HepG2 (cell line): ENCODE measurements around the gene ACTR10. TPM values are rescaled to one million over a fixed set of nuclear protein-coding genes. Genes with fewer than 3 reads are reported as not detected.

Source experiments
- CREB1 ChIP-seq, 2 experiments: fragments of 450-650 bp in 1 of 2; IDR thresholded peaks; 2 replicates each; pipeline ENCODE4 v1.6.1; 2016 to 2017; ENCODE audit warnings: control low read depth in 1 of 2, mild to moderate bottlenecking in 1 of 2, missing compliant biosample characterization in 1 of 2, missing genetic modification characterization in 1 of 2
- FOXJ3 ChIP-seq: sonication (generic); formaldehyde crosslinking; IDR thresholded peaks from 2 replicates; pipeline ENCODE4 v1.4.0; 2020; ENCODE audit warnings: missing genetic modification reagents, mild to moderate bottlenecking, borderline replicate concordance
- GMEB1 ChIP-seq: sonication (generic); formaldehyde crosslinking; IDR thresholded peaks from 2 replicates; pipeline ENCODE4 v1.5.1; 2020; ENCODE audit warnings: missing genetic modification reagents, mild to moderate bottlenecking, borderline replicate concordance
- MAFF ChIP-seq: IDR thresholded peaks from 2 replicates; pipeline ENCODE4 v1.6.1; 2011; ENCODE audit warnings: low read depth, low read length, improper control_type of control experiment
- MXI1 ChIP-seq: IDR thresholded peaks from 3 replicates; pipeline ENCODE4 v1.6.1; 2012; ENCODE audit warnings: low read depth, low read length, inconsistent platforms, borderline replicate concordance
- SIN3A ChIP-seq: IDR thresholded peaks from 2 replicates; pipeline ENCODE4 v1.6.1; 2011; ENCODE audit warnings: low read depth, mild to moderate bottlenecking, control low read depth, low read length, borderline replicate concordance
- SMAD9 ChIP-seq: sonication (generic); formaldehyde crosslinking; IDR thresholded peaks from 2 replicates; pipeline ENCODE4 v1.5.1; 2020; ENCODE audit warnings: mild to moderate bottlenecking, missing genetic modification reagents
- SOX5 ChIP-seq: IDR thresholded peaks from 2 replicates; pipeline ENCODE4 v1.6.1; 2016; ENCODE audit warnings: borderline replicate concordance
- YEATS2 ChIP-seq: sonication (generic); formaldehyde crosslinking; IDR thresholded peaks from 2 replicates; pipeline ENCODE4 v1.4.0; 2020; ENCODE audit warnings: missing genetic modification reagents, borderline replicate concordance
- ZKSCAN1 ChIP-seq: fragments of 150-350 bp; IDR thresholded peaks from 2 replicates; pipeline ENCODE4 v1.6.1; 2014; ENCODE audit warnings: low read length
- ZNF264 ChIP-seq: sonication (generic); formaldehyde crosslinking; IDR thresholded peaks from 2 replicates; pipeline ENCODE4 v1.4.0; 2020; ENCODE audit warnings: missing genetic modification reagents
- ZNF326 ChIP-seq: sonication (generic); formaldehyde crosslinking; IDR thresholded peaks from 2 replicates; pipeline ENCODE4 v1.4.0; 2020; ENCODE audit warnings: missing genetic modification reagents, borderline replicate concordance
- ZNF549 ChIP-seq: sonication (generic); formaldehyde crosslinking; IDR thresholded peaks from 2 replicates; pipeline ENCODE4 v1.5.0; 2020; ENCODE audit warnings: missing genetic modification reagents
- ZNF570 ChIP-seq: sonication (generic); formaldehyde crosslinking; IDR thresholded peaks from 2 replicates; pipeline ENCODE4 v1.4.0; 2020; ENCODE audit warnings: mild to moderate bottlenecking, missing genetic modification reagents, borderline replicate concordance
- polyA plus RNA-seq, 8 experiments: library from polyadenylated mRNA; depleted of rRNA in 3 of 8; stranded (reverse) in 7 of 8; unstranded in 1 of 8; fragments of >200 nt; fragmentation: Illumina TruSeq in 4 of 8; extraction: Trizol in 4 of 8; gene quantifications; 2 replicates each; pipeline versions ENCODE4 v1.2.1 to v1.2.3, GENCODE V29; 2011 to 2016; ENCODE audit warnings: low read depth in 4 of 8, missing spikeins in 1 of 8, mixed read lengths in 1 of 8; ENCODE audit not compliant: insufficient read depth in 1 of 8
- total RNA-seq, 5 experiments: library from RNA; depleted of rRNA; stranded (reverse); fragments of >200 nt; fragmentation: Illumina TruSeq; extraction: Trizol; gene quantifications; 2 replicates each; pipeline ENCODE4 v1.2.3, GENCODE V29; 2016; ENCODE audit warnings: low read depth in 1 of 5

The ACTR10 gene
- total and polyA plus RNA-seq, 2 of the 13 experiments (the other 11 are each of a cell fraction or from before 2014, with no cell fraction given), result 30.0 to 41.3 TPM

- TF ChIP-seq ZNF326 (CRISPR knock-in tag) (no peak), MAFF (0 out of 2 replicates have a peak, but pooled peaks have one; percentile 9), SMAD9 (no peak), FOXJ3 (no peak), SIN3A (peak; percentile 79; the same call in 1 of the 2 replicates), ZNF549 (CRISPR knock-in tag) (no peak), YEATS2 (CRISPR knock-in tag) (peak; percentile 89; the same call in 1 of the 2 replicates), ZKSCAN1 (0 out of 2 replicates have a peak, but pooled peaks have one; percentile 40), CREB1 (IDR thresholded peaks at IDR 0.05) (no peak), CREB1 (CRISPR knock-in tag; IDR thresholded peaks at IDR 0.05) (peak; percentile 61), GMEB1 (CRISPR knock-in tag) (no peak; the same call in 1 of the 2 replicates), MXI1 (peak; percentile 72; the same call in 1 of the 3 replicates), ZNF264 (CRISPR knock-in tag) (peak; percentile 38; the same call in 1 of the 2 replicates), ZNF570 (CRISPR knock-in tag) (no peak), SOX5 (CRISPR knock-in tag) (0 out of 2 replicates have a peak, but pooled peaks have one; percentile 15)
Observed at GRCh38 chr14:58244556-58245387, 44.8 kb downstream of the ACTR10 start, which contains the start of gene PSMA3 (continued).
